SK-N-SH treated with all-trans-retinoic acid at 6 μM for 48 hours (cell line): ENCODE measurements around the gene TRIM2.

Experiments used
- ATAC-seq: fragments of 200-7000 bp; cut with Tn5 transposase; 3 replicates; pipeline ENCODE4 v1.9.1; 2020; ENCODE audit warnings: mild to moderate bottlenecking, moderate library complexity
- ARNTL ChIP-seq: fragments of 450-650 bp; formaldehyde crosslinking; IDR thresholded peaks from 2 replicates; pipeline ENCODE4 v1.5.0; 2020; ENCODE audit warnings: low read depth, mild to moderate bottlenecking, moderate library complexity, borderline replicate concordance
- CREB5 ChIP-seq: fragments of 250-450 bp; sonication (Bioruptor Pico); IDR thresholded peaks from 2 replicates; pipeline ENCODE4 v1.5.1; 2020; ENCODE audit warnings: low read depth, mild to moderate bottlenecking, moderate library complexity
- CSRNP3 ChIP-seq: fragments of 250-450 bp; sonication (Bioruptor Pico); IDR thresholded peaks from 2 replicates; pipeline ENCODE4 v1.5.1; 2021; ENCODE audit warnings: mild to moderate bottlenecking, moderate library complexity
- GLIS3 ChIP-seq: fragments of 250-450 bp; sonication (Bioruptor Pico); IDR thresholded peaks from 2 replicates; pipeline ENCODE4 v1.5.0; 2020; ENCODE audit warnings: mild to moderate bottlenecking, moderate library complexity
- ISL1 ChIP-seq: fragments of 250-450 bp; sonication (Bioruptor Pico); IDR thresholded peaks from 2 replicates; pipeline ENCODE4 v2.1.2; 2022; ENCODE audit warnings: mild to moderate bottlenecking, moderate library complexity
- PATZ1 ChIP-seq: fragments of 250-450 bp; sonication (Bioruptor Pico); IDR thresholded peaks from 2 replicates; pipeline ENCODE4 v1.8.0; 2020; ENCODE audit warnings: mild to moderate bottlenecking, moderate library complexity, borderline replicate concordance
- POU6F1 ChIP-seq: fragments of 250-450 bp; sonication (Bioruptor Pico); IDR thresholded peaks from 2 replicates; pipeline ENCODE4 v1.8.0; 2021; ENCODE audit warnings: low read depth, mild to moderate bottlenecking, moderate library complexity, borderline replicate concordance
- RARB ChIP-seq: fragments of 250-450 bp; sonication (Bioruptor Pico); IDR thresholded peaks from 2 replicates; pipeline ENCODE4 v1.8.0; 2021; ENCODE audit warnings: mild to moderate bottlenecking, moderate library complexity
- SNAI2 ChIP-seq: fragments of 250-450 bp; sonication (Bioruptor Pico); IDR thresholded peaks from 2 replicates; pipeline ENCODE4 v1.5.0; 2020; ENCODE audit warnings: mild to moderate bottlenecking, moderate library complexity
- TOX ChIP-seq: fragments of 250-450 bp; sonication (Bioruptor Pico); IDR thresholded peaks from 2 replicates; pipeline ENCODE4 v1.8.0; 2021; ENCODE audit warnings: mild to moderate bottlenecking, moderate library complexity, borderline replicate concordance
- TSHZ2 ChIP-seq: fragments of 250-450 bp; sonication (Bioruptor Pico); IDR thresholded peaks from 2 replicates; pipeline ENCODE4 v1.5.0; 2020; ENCODE audit warnings: mild to moderate bottlenecking, moderate library complexity
- ZFP3 ChIP-seq: fragments of 250-450 bp; sonication (Bioruptor Pico); IDR thresholded peaks from 2 replicates; pipeline ENCODE4 v1.5.0; 2020; ENCODE audit warnings: mild to moderate bottlenecking, moderate library complexity
- ZFP30 ChIP-seq: fragments of 450-650 bp; formaldehyde crosslinking; IDR thresholded peaks from 2 replicates; pipeline ENCODE4 v1.5.0; 2022; ENCODE audit warnings: mild to moderate bottlenecking, moderate library complexity
- ZNF565 ChIP-seq: fragments of 450-650 bp; formaldehyde crosslinking; conservative IDR thresholded peaks from 2 replicates; pipeline ENCODE4 v1.5.0; 2020; ENCODE audit warnings: low read depth, mild to moderate bottlenecking, moderate library complexity
- ZNF70 ChIP-seq: fragments of 450-650 bp; formaldehyde crosslinking; IDR thresholded peaks from 2 replicates; pipeline ENCODE4 v1.5.0; 2020; ENCODE audit warnings: mild to moderate bottlenecking, moderate library complexity
- ZNF8 ChIP-seq: fragments of 450-650 bp; formaldehyde crosslinking; IDR thresholded peaks from 2 replicates; pipeline ENCODE4 v1.5.0; 2020; ENCODE audit warnings: mild to moderate bottlenecking, moderate library complexity

Gene TRIM2

GRCh38 chr4:153232768-153233167, 28.5 kb downstream of the TRIM2 start:
- ATAC-seq = peak; percentile 43
- TF ChIP-seq ZNF70 = no peak
- TF ChIP-seq ZNF565 (CRISPR knock-in tag) = no peak
- TF ChIP-seq ZFP3 (CRISPR knock-in tag) = no peak
- TF ChIP-seq PATZ1 (CRISPR knock-in tag) = no peak
- TF ChIP-seq TSHZ2 = no peak
- TF ChIP-seq SNAI2 (CRISPR knock-in tag) = no peak
- TF ChIP-seq ISL1 (CRISPR knock-in tag) = no peak
- no peak for TF ChIP-seq ZNF8 (CRISPR knock-in tag)
- no peak for TF ChIP-seq POU6F1 (CRISPR knock-in tag)
- no peak for TF ChIP-seq RARB
- no peak for TF ChIP-seq CREB5 (CRISPR knock-in tag)
- no peak for TF ChIP-seq TOX

- peak; percentile 90 for ATAC-seq
These were observed 29.6 kb downstream of the TRIM2 start for GRCh38 chr4:153233761-153234371.

More at GRCh38 chr4:153233761-153234371, 29.6 kb downstream of the TRIM2 start:
- TF ChIP-seq RARB = 0 out of 2 replicates have a peak, but pooled peaks have one; percentile 31
- TF ChIP-seq CREB5 (CRISPR knock-in tag) = peak; percentile 69; the same call in 1 of the 2 replicates
- 0 out of 2 replicates have a peak, but pooled peaks have one; percentile 40 for TF ChIP-seq GLIS3 (CRISPR knock-in tag)
- 0 out of 2 replicates have a peak, but pooled peaks have one; percentile 33 for TF ChIP-seq ZFP3 (CRISPR knock-in tag)
- no peak for TF ChIP-seq ARNTL (CRISPR knock-in tag)
- TF ChIP-seq TOX = peak; percentile 63
- TF ChIP-seq PATZ1 (CRISPR knock-in tag) = peak; percentile 78
- no peak for TF ChIP-seq ZFP30
- TF ChIP-seq ISL1 (CRISPR knock-in tag) = peak; percentile 98
- peak; percentile 26; the same call in 1 of the 2 replicates for TF ChIP-seq CSRNP3
- TF ChIP-seq POU6F1 (CRISPR knock-in tag) = 0 out of 2 replicates have a peak, but pooled peaks have one; percentile 70
